ENCODE data around the gene ZDHHC11B.
"Not testable (repeated sequence)": the region's sequence is repeated elsewhere in the genome, so short reads cannot be mapped to it uniquely, and the experiment has no call there.

The ZDHHC11B gene

GRCh38 chr5:819078-819477 is 34.5 kb upstream of the ZDHHC11B start:
- H3K27me3 ChIP-seq (ENCODE audit: control insufficient read depth, low read length) = no peaks in the 10 kb centered on the region
- no peak overlapping the region for H3K4me2 ChIP-seq (ENCODE audit: low read length)
- H3F3A ChIP-seq (ENCODE audit: control insufficient read depth, insufficient read depth) = no peaks in the 10 kb centered on the region
- no peaks in the 10 kb centered on the region for H3K79me2 ChIP-seq (ENCODE audit: control insufficient read depth, low read length)
- no peaks in the 10 kb centered on the region; the same call in 1 of the 2 replicates for H3K36me3 ChIP-seq (ENCODE audit: control insufficient read depth, low read length)
- H3K4me1 ChIP-seq (ENCODE audit: control insufficient read depth, low read length) = no peaks in the 10 kb centered on the region
- H3K9me2 ChIP-seq (replicated peaks; ENCODE audit: control insufficient read depth, low read length) = no peaks in the 10 kb centered on the region
- no peak overlapping the region for H3K4me3 ChIP-seq (ENCODE audit: low read length)
- no peaks in the 10 kb centered on the region for H4K20me1 ChIP-seq (ENCODE audit: control insufficient read depth, insufficient read depth, low read depth, low read length)
- TF ChIP-seq CTCF (IDR thresholded peaks at IDR 0.05; ENCODE audit: low read depth, low read length, poor library complexity, severe bottlenecking) (no peak), EZH2phosphoT487 (IDR thresholded peaks at IDR 0.05; ENCODE audit: borderline replicate concordance, low read length) (no peak)
- no peak overlapping the region for H3K27ac ChIP-seq (ENCODE audit: low read depth, low read length)
- H3K9me3 ChIP-seq (ENCODE audit: control insufficient read depth, insufficient read depth, low read length) = no peaks in the 10 kb centered on the region

GRCh38 chr5:816176-816575 is 31.6 kb upstream of the ZDHHC11B start:
- no peaks in the 10 kb centered on the region for H3K79me2 ChIP-seq (ENCODE audit: control insufficient read depth, low read length)
- H3F3A ChIP-seq (ENCODE audit: control insufficient read depth, insufficient read depth) = no peaks in the 10 kb centered on the region
- TF ChIP-seq EZH2phosphoT487 (IDR thresholded peaks at IDR 0.05; ENCODE audit: borderline replicate concordance, low read length) = no peak
- no peak for TF ChIP-seq CTCF (IDR thresholded peaks at IDR 0.05; ENCODE audit: low read depth, low read length, poor library complexity, severe bottlenecking)

GRCh38 chr5:815449-815848 is 30.9 kb upstream of the ZDHHC11B start:
- Histone ChIP-seq H3F3A (ENCODE audit: control insufficient read depth, insufficient read depth) (no peaks in the 10 kb centered on the region), H3K27me3 (ENCODE audit: control insufficient read depth, low read length) (no peaks in the 10 kb centered on the region), H3K27ac (ENCODE audit: low read depth, low read length) (no peak overlapping the region), H3K36me3 (ENCODE audit: control insufficient read depth, low read length) (no peaks in the 10 kb centered on the region; the same call in 1 of the 2 replicates), H3K9me2 (replicated peaks; ENCODE audit: control insufficient read depth, low read length) (no peaks in the 10 kb centered on the region), H3K4me1 (ENCODE audit: control insufficient read depth, low read length) (no peaks in the 10 kb centered on the region), H3K4me3 (ENCODE audit: low read length) (no peak overlapping the region), H3K9me3 (ENCODE audit: control insufficient read depth, insufficient read depth, low read length) (no peaks in the 10 kb centered on the region), H4K20me1 (ENCODE audit: control insufficient read depth, insufficient read depth, low read depth, low read length) (no peaks in the 10 kb centered on the region), H3K79me2 (ENCODE audit: control insufficient read depth, low read length) (no peaks in the 10 kb centered on the region), H3K4me2 (ENCODE audit: low read length) (no peak overlapping the region)
- TF ChIP-seq EZH2phosphoT487 (IDR thresholded peaks at IDR 0.05; ENCODE audit: borderline replicate concordance, low read length) (no peak), CTCF (IDR thresholded peaks at IDR 0.05; ENCODE audit: low read depth, low read length, poor library complexity, severe bottlenecking) (no peak)

More at GRCh38 chr5:816176-816575, 31.6 kb upstream of the ZDHHC11B start:
- H3K9me2 ChIP-seq (replicated peaks; ENCODE audit: control insufficient read depth, low read length) = no peaks in the 10 kb centered on the region
- no peak overlapping the region for H3K4me2 ChIP-seq (ENCODE audit: low read length)
- no peaks in the 10 kb centered on the region for H3K4me1 ChIP-seq (ENCODE audit: control insufficient read depth, low read length)
- H3K4me3 ChIP-seq (ENCODE audit: low read length) = no peak overlapping the region
- H4K20me1 ChIP-seq (ENCODE audit: control insufficient read depth, insufficient read depth, low read depth, low read length) = no peaks in the 10 kb centered on the region
- no peaks in the 10 kb centered on the region for H3K9me3 ChIP-seq (ENCODE audit: control insufficient read depth, insufficient read depth, low read length)
- no peak overlapping the region for H3K27ac ChIP-seq (ENCODE audit: low read depth, low read length)
- no peaks in the 10 kb centered on the region for H3K27me3 ChIP-seq (ENCODE audit: control insufficient read depth, low read length)
- no peaks in the 10 kb centered on the region; the same call in 1 of the 2 replicates for H3K36me3 ChIP-seq (ENCODE audit: control insufficient read depth, low read length)

GRCh38 chr5:813575-813974 is 29.0 kb upstream of the ZDHHC11B start:
- H3K4me3 ChIP-seq (ENCODE audit: low read length); H4K20me1 ChIP-seq (ENCODE audit: control insufficient read depth, insufficient read depth, low read depth, low read length); H3K27ac ChIP-seq (ENCODE audit: low read depth, low read length); H3K27me3 ChIP-seq (ENCODE audit: control insufficient read depth, low read length); H3K4me2 ChIP-seq (ENCODE audit: low read length); H3K9me3 ChIP-seq (ENCODE audit: control insufficient read depth, insufficient read depth, low read length); H3K79me2 ChIP-seq (ENCODE audit: control insufficient read depth, low read length); H3K4me1 ChIP-seq (ENCODE audit: control insufficient read depth, low read length); H3K36me3 ChIP-seq (ENCODE audit: control insufficient read depth, low read length); H3K9me2 ChIP-seq (replicated peaks; ENCODE audit: control insufficient read depth, low read length); H3F3A ChIP-seq (ENCODE audit: control insufficient read depth, insufficient read depth): not testable (repeated sequence)

GRCh38 chr5:811384-811783 is 26.9 kb upstream of the ZDHHC11B start:
- not testable (repeated sequence) for H3K9me3 ChIP-seq (ENCODE audit: control insufficient read depth, insufficient read depth, low read length); H3F3A ChIP-seq (ENCODE audit: control insufficient read depth, insufficient read depth); H3K4me3 ChIP-seq (ENCODE audit: low read length); H3K79me2 ChIP-seq (ENCODE audit: control insufficient read depth, low read length); H4K20me1 ChIP-seq (ENCODE audit: control insufficient read depth, insufficient read depth, low read depth, low read length); H3K4me2 ChIP-seq (ENCODE audit: low read length); H3K27ac ChIP-seq (ENCODE audit: low read depth, low read length); H3K36me3 ChIP-seq (ENCODE audit: control insufficient read depth, low read length); H3K9me2 ChIP-seq (replicated peaks; ENCODE audit: control insufficient read depth, low read length); H3K4me1 ChIP-seq (ENCODE audit: control insufficient read depth, low read length); H3K27me3 ChIP-seq (ENCODE audit: control insufficient read depth, low read length)

- not testable (repeated sequence) for H3K4me2 ChIP-seq (ENCODE audit: low read length); H4K20me1 ChIP-seq (ENCODE audit: control insufficient read depth, insufficient read depth, low read depth, low read length); H3K79me2 ChIP-seq (ENCODE audit: control insufficient read depth, low read length); H3K9me3 ChIP-seq (ENCODE audit: control insufficient read depth, insufficient read depth, low read length); H3K4me3 ChIP-seq (ENCODE audit: low read length); H3K36me3 ChIP-seq (ENCODE audit: control insufficient read depth, low read length); H3K27me3 ChIP-seq (ENCODE audit: control insufficient read depth, low read length); H3K4me1 ChIP-seq (ENCODE audit: control insufficient read depth, low read length); H3K27ac ChIP-seq (ENCODE audit: low read depth, low read length); H3F3A ChIP-seq (ENCODE audit: control insufficient read depth, insufficient read depth); H3K9me2 ChIP-seq (replicated peaks; ENCODE audit: control insufficient read depth, low read length)
These were observed 23.4 kb upstream of the ZDHHC11B start for GRCh38 chr5:807719-808514.

Data from DOHH2 (cell line).